ENCODE results near the gene CDK12.

- TF ChIP-seq CTCF (IDR thresholded peaks at IDR 0.05 in 4 of 5, conservative IDR thresholded peaks at IDR 0.05 in 1 of 5) (no peak), POLR2A (IDR thresholded peaks at IDR 0.05) (no peak)
These were observed 55.9 kb downstream of the CDK12 start for GRCh38 chr17:39517224-39517623.

Measured in gastrocnemius medialis (tissue), 4 donors.